ENCODE data around the gene FRK.

FRK gene

DNA sequence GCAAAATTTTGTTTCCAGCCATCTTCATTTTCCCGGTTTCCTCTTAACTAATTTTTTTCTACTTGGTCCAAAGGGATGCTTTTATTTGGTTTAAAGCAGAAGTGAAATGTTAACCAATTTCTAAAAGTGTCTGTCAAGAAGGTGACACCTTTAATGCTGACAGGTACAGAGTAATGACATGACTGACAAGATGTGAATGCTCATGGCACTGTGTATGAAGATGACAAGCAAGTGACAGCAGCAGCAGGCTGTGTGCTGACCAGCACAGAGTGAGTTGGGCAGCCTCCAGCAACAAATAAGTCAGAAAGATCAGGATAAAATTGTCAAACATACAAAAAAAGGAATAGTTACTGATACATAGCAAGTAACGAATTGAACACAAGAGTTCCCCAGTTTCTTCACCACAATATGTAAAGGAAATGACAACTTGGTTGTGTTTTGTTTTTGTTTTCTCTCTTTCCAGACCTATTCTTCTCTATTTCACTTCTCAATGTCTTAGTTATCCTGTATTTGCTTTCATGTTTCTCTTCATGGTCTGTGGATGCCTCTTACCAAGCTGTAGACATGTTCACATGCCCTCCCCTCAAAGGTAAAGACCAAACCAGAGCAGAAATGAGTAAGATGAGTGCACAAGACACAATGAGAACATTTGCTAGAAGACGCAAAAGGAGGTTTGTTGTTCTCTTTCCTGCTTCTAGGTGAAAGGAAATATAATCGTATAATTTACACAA, 174.9 kb downstream of the FRK start:
- no peak for DNase-seq

DNA sequence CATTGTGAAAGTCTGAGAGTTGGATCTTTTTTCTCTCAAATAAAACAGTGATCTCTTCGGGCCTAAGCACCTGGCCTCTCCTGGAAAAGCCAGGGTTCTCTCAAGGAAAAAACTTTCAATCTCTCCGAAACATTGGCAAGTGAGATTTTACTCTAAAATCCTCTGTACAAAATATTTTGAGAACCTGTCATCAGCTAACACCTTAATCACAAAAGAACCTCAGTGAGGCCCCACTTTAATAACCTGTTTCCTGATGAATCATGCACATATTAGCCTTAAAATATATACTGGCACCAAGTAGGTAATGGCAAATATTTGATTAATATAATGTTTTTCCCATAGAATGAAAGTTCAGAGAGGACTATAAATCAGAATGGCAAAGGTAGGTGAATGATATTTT, 177.9 kb downstream of the FRK start:
- DNase-seq = no peak

DNA sequence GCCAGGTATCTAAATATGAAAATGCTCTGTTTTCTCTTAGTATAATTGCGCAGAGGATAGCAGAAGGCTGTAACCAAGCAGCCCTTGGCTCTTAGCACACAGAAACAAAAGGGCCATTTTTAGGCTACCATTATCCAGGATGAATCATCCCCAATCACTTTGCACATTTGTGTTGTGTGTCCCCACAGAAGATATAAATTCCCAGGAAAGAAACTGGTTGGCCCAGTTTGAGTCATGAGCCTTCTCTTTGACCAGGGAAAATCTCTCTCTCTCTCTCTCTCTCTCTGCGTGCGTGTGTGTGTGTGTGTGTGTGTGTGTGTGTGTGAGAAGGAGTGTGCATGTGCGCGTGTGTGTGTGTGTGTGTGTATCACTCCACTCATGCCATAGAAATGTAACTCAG, 178.5 kb downstream of the FRK start:
- DNase-seq = no peak

Data from stimulated activated CD4-positive, alpha-beta T cell treated with anti-CD3 and anti-CD28 coated beads, Interleukin-2, amount 100 ng/mL, for 24 hours (primary cell).